Esophagus squamous epithelium (tissue), 5 donors: ENCODE measurements around the gene SLC25A29. TPM values are rescaled to one million over a fixed set of nuclear protein-coding genes. Genes with fewer than 3 reads are reported as not detected.

Experiments
- DNase-seq: peaks from one replicate; lab custom pipeline; 2025; lab: John Stamatoyannopoulos, UW
- H3K27ac ChIP-seq, 4 donors: fragments of 200-600 bp; sonication (generic); one replicate each; pipeline ENCODE4 v1.5.1; 2016 to 2019; ENCODE audit warnings: mild to moderate bottlenecking in 1 of 4
- H3K27me3 ChIP-seq, 4 donors: fragments of 200-600 bp; sonication (generic); 1 replicate in 3 of 4; 2 replicates in 1 of 4; pipeline versions ENCODE4 v1.5.1 to v1.6.0; 2017 to 2021; ENCODE audit warnings: antibody characterized with exemption in 1 of 4
- H3K36me3 ChIP-seq, 3 donors: fragments of 200-600 bp; sonication (generic); one replicate each; pipeline ENCODE4 v1.5.1; 2016 to 2019
- H3K4me1 ChIP-seq, 3 donors: fragments of 200-600 bp; sonication (generic); one replicate each; pipeline ENCODE4 v1.5.1; 2017 to 2019
- H3K4me3 ChIP-seq, 4 donors: fragments of 200-600 bp; sonication (generic); 1 replicate in 3 of 4; 2 replicates in 1 of 4; pipeline ENCODE4 v1.5.1; 2016 to 2019; ENCODE audit warnings: mild to moderate bottlenecking in 2 of 4, moderate library complexity in 1 of 4
- H3K9me3 ChIP-seq, 3 donors: fragments of 200-600 bp; sonication (generic); one replicate each; pipeline ENCODE4 v1.5.1; 2016 to 2019
- POLR2A ChIP-seq, 4 donors: fragments of 450-650 bp; IDR thresholded peaks; one replicate each; pipeline ENCODE4 v1.6.1; 2017; ENCODE audit warnings: antibody characterized with exemption in 4 of 4, mild to moderate bottlenecking in 4 of 4, moderate library complexity in 3 of 4
- WGBS, 2 donors: methylation state at CpG; one replicate each; pipeline ENCODE4 v1.1.5; 2018; 5-methylcytosine and 5-hydroxymethylcytosine counted together
- intact Hi-C: fragments of 100-400 bp; cut with DNase I; formaldehyde crosslinking; loops from one replicate; pipeline ENCODE4 v1.15.0; 2022
- total RNA-seq, 4 donors: library from RNA; depleted of rRNA; stranded (reverse); fragments of >200 nt; gene quantifications; one replicate each; pipeline ENCODE4 v1.1.0, GENCODE V29; 2016
- TF ChIP-seq, protein P1 (sequence below), 6 experiments: fragments of 450-650 bp in 4 of 6; fragments of 200-600 bp in 2 of 6; sonication (generic) in 2 of 6; IDR thresholded peaks; one replicate each; pipeline ENCODE4 v1.5.1; 2016 to 2019; ENCODE audit warnings: antibody characterized with exemption in 6 of 6, mild to moderate bottlenecking in 4 of 6, moderate library complexity in 4 of 6
- donor health status: DM: yes; HTN: yes; CAD: no.

The SLC25A29 gene
- total RNA-seq, 4 donors from 2014 or later, result 23.3 to 64.3 (median 55.6) TPM

- no peak overlapping the region for H3K27ac ChIP-seq
- TF ChIP-seq, protein P1, sequence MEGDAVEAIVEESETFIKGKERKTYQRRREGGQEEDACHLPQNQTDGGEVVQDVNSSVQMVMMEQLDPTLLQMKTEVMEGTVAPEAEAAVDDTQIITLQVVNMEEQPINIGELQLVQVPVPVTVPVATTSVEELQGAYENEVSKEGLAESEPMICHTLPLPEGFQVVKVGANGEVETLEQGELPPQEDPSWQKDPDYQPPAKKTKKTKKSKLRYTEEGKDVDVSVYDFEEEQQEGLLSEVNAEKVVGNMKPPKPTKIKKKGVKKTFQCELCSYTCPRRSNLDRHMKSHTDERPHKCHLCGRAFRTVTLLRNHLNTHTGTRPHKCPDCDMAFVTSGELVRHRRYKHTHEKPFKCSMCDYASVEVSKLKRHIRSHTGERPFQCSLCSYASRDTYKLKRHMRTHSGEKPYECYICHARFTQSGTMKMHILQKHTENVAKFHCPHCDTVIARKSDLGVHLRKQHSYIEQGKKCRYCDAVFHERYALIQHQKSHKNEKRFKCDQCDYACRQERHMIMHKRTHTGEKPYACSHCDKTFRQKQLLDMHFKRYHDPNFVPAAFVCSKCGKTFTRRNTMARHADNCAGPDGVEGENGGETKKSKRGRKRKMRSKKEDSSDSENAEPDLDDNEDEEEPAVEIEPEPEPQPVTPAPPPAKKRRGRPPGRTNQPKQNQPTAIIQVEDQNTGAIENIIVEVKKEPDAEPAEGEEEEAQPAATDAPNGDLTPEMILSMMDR (IDR thresholded peaks at IDR 0.05), result no peak
- TF ChIP-seq POLR2A (IDR thresholded peaks at IDR 0.05), result no peak
- no peak for DNase-seq
- WGBS, 2 donors, result 46 to 82% methylated on average over 2 of the region's 13 CpGs
- H3K27me3 ChIP-seq, result no peaks in the 10 kb centered on the region
- intact Hi-C loops, result no loop called here
- H3K4me3 ChIP-seq, result no peak overlapping the region
- peaks cover 0 to 30% (median 7%) of the 10 kb centered on the region in 3 donors for H3K4me1 ChIP-seq
- H3K9me3 ChIP-seq, result no peaks in the 10 kb centered on the region
- H3K36me3 ChIP-seq, result no peaks in the 10 kb centered on the region
Measured at GRCh38 chr14:100325958-100326357, 19.7 kb upstream of the SLC25A29 start.

- no peaks in the 10 kb centered on the region for H3K27me3 ChIP-seq
- no peaks in the 10 kb centered on the region for H3K36me3 ChIP-seq
- WGBS, 2 donors, result 43 to 50% methylated on average over 9 to 13 of the region's 17 CpGs
- H3K27ac ChIP-seq, result no peak overlapping the region
- TF ChIP-seq POLR2A (IDR thresholded peaks at IDR 0.05), result no peak
- TF ChIP-seq, protein P1 (IDR thresholded peaks at IDR 0.05), result no peak
- intact Hi-C loops, result no loop called here
- no peak overlapping the region for H3K4me3 ChIP-seq
- DNase-seq, result no peak
- no peaks in the 10 kb centered on the region for H3K9me3 ChIP-seq
- peaks cover 0 to 37% (median 10%) of the 10 kb centered on the region in 3 donors for H3K4me1 ChIP-seq
Measured at GRCh38 chr14:100325231-100325632, 19.0 kb upstream of the SLC25A29 start.

GRCh38 chr14:100323942-100324307 lies 17.7 kb upstream of the SLC25A29 start:
- WGBS, 2 donors, result 70 to 81% methylated on average over 4 to 8 of the region's 8 CpGs
- H3K9me3 ChIP-seq, result no peaks in the 10 kb centered on the region
- TF ChIP-seq POLR2A (IDR thresholded peaks at IDR 0.05), result no peak
- TF ChIP-seq, protein P1 (IDR thresholded peaks at IDR 0.05), result no peak
- no peaks in the 10 kb centered on the region for H3K36me3 ChIP-seq
- no peak for DNase-seq
- peaks cover 0 to 50% (median 10%) of the 10 kb centered on the region in 3 donors for H3K4me1 ChIP-seq
- no peak overlapping the region for H3K4me3 ChIP-seq
- no peak overlapping the region for H3K27ac ChIP-seq
- intact Hi-C loops, result no loop called here
- no peaks in the 10 kb centered on the region for H3K27me3 ChIP-seq

DNA sequence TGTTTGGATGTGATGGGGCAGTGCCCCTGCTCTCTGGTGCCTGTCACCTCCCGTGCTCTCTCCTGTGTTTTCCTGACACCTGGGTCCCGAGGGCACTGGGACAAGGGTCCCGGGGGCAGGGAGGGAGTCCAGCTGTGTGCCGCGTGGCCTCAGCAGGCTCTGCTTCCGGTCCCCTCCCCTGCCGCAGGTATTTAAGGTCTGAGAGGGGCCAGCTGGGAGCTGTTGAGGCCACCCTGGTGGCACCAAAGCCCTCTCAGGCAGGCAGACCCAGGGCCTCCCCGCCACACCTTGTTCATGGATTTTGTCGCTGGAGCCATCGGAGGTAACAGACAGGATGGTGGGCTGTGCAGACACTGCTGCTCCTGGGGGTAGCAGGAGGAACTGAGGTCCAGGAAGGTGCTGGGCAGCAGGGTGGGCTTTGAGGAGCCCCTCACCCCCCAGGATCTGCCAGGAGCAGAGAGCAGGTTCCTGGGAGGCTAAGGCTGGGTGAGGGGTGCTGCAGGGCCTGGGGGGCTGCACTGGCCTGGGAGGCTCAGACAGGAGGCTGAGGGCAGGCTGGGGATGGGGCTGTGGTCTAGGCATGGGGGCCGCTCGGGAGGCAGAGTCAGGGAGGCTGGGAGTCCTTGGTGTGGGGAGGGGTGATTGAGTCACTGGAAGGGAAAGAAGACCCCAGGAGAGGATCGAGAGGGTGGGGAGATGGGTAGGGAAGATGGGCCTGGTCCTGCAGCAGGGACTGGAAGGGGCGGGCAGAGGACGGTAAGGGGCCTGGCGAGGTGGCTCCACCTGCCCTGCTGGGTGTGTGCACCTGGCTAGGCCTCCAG lies 17.1 kb upstream of the SLC25A29 start, which contains the start of gene SLC25A47:
TSS of gene SLC25A47 (plus strand) at position 219 of the 821 bp plus-strand sequence. CDS start at position 295, 76 bp downstream.
- Histone ChIP-seq H3K4me1 (peaks cover 2 to 55% (median 10%) of the 10 kb centered on the region in 3 donors), H3K27me3 (no peaks in the 10 kb centered on the region), H3K27ac (no peak within 1 kb of the TSS), H3K9me3 (no peaks in the 10 kb centered on the region), H3K4me3 (no peak within 1 kb of the TSS), H3K36me3 (no peaks in the 10 kb centered on the region)
- intact Hi-C loops, result no loop called here
- no peak for DNase-seq
- WGBS, 2 donors, result 79 to 90% methylated on average over 7 of the region's 16 CpGs
- TF ChIP-seq POLR2A (IDR thresholded peaks at IDR 0.05), result no peak
- TF ChIP-seq, protein P1 (IDR thresholded peaks at IDR 0.05), result no peak
